ENCODE data around the gene DBH. TPM values are rescaled to one million over a fixed set of nuclear protein-coding genes. Genes with fewer than 3 reads are reported as not detected.

The DBH gene
- total RNA-seq, 2 experiments from 2014 or later: not detected

DNA sequence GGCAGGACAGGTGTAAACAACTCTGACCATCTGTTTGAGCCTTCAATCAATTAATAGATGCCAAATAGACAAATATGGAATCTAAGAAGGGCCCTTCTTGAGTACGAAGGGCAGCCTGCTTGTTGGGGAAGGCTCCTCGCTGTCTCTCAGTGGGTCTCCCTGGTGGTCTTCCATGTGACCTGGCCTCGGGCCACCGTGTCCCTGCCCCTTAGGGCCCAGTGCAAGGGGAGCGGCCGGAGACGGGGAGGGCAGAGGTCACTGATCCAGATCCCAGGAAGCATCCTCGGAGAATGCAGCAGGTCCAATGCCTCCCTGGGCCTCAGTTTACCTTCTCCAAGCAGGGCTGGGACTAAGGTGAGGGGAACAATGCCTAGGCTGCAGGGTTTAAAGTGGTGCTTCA lies 2.5 kb downstream of the DBH start:
- Histone ChIP-seq H3K4me3 (ENCODE audit: low read depth, low read length, poor library complexity, severe bottlenecking) (no peak overlapping the region), H3K79me2 (ENCODE audit: insufficient read depth, low read depth, low read length) (no peaks in the 10 kb centered on the region), H4K20me1 (ENCODE audit: insufficient read depth, low read length) (no peaks in the 10 kb centered on the region), H3K9me3 (ENCODE audit: low read length) (no peaks in the 10 kb centered on the region), H2AFZ (ENCODE audit: low read length) (no peak overlapping the region), H3K27ac (ENCODE audit: low read depth, low read length, poor library complexity, severe bottlenecking) (no peak overlapping the region), H3K36me3 (ENCODE audit: insufficient read depth, low read length) (no peaks in the 10 kb centered on the region), H3K4me2 (ENCODE audit: low read length) (no peak overlapping the region), H3K9me2 (ENCODE audit: insufficient read depth, low read length) (no peaks in the 10 kb centered on the region), H3K4me1 (ENCODE audit: insufficient read depth, low read length, poor library complexity, severe bottlenecking) (no peaks in the 10 kb centered on the region)
- intact Hi-C loops (cut with micrococcal nuclease; ENCODE audit: unreplicated experiment): no loop called here
- no peak for DNase-seq (ENCODE audit: low spot score)
- TF ChIP-seq, protein P1, sequence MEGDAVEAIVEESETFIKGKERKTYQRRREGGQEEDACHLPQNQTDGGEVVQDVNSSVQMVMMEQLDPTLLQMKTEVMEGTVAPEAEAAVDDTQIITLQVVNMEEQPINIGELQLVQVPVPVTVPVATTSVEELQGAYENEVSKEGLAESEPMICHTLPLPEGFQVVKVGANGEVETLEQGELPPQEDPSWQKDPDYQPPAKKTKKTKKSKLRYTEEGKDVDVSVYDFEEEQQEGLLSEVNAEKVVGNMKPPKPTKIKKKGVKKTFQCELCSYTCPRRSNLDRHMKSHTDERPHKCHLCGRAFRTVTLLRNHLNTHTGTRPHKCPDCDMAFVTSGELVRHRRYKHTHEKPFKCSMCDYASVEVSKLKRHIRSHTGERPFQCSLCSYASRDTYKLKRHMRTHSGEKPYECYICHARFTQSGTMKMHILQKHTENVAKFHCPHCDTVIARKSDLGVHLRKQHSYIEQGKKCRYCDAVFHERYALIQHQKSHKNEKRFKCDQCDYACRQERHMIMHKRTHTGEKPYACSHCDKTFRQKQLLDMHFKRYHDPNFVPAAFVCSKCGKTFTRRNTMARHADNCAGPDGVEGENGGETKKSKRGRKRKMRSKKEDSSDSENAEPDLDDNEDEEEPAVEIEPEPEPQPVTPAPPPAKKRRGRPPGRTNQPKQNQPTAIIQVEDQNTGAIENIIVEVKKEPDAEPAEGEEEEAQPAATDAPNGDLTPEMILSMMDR (conservative IDR thresholded peaks at IDR 0.05; ENCODE audit: low read length): no peak
- BruUV-seq (replicated peaks): no TSS peak
- CTCF ChIA-PET (ENCODE audit: unreplicated experiment): no interaction called here
- POLR2A ChIA-PET: interaction anchor here (1.2 kb wide), 1 partner anchor 19 kb away, joined by 3 read pairs; no protein-coding TSS in a partner anchor

DNA sequence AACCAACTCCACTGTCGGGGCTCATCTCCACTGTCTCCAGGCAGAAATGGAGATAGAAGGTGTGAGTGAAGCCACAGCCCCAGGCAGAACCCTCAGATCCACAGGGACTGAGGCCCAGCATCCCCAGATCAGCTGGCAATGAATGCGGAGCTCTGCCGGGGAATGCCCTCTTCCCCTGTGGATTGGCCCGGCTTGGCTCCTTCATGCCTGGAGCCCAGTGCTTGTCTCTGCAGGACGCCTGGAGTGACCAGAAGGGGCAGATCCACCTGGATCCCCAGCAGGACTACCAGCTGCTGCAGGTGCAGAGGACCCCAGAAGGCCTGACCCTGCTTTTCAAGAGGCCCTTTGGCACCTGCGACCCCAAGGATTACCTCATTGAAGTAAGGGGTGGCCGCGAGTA lies 3.5 kb downstream of the DBH start:
- DNase-seq (ENCODE audit: low spot score): no peak
- H3K4me3 ChIP-seq (ENCODE audit: low read depth, low read length, poor library complexity, severe bottlenecking): no peak overlapping the region
- no peak overlapping the region for H3K4me2 ChIP-seq (ENCODE audit: low read length)
- H3K79me2 ChIP-seq (ENCODE audit: insufficient read depth, low read depth, low read length): no peaks in the 10 kb centered on the region
- BruUV-seq (replicated peaks): no TSS peak
- intact Hi-C loops (cut with micrococcal nuclease; ENCODE audit: unreplicated experiment): no loop called here
- no peaks in the 10 kb centered on the region for H3K4me1 ChIP-seq (ENCODE audit: insufficient read depth, low read length, poor library complexity, severe bottlenecking)
- ChIA-PET CTCF (ENCODE audit: unreplicated experiment) (no interaction called here), POLR2A (no interaction called here)
- no peak overlapping the region for H3K27ac ChIP-seq (ENCODE audit: low read depth, low read length, poor library complexity, severe bottlenecking)
- TF ChIP-seq EZH2phosphoT487 (IDR thresholded peaks at IDR 0.05; ENCODE audit: borderline replicate concordance, low read depth, low read length): no peak
- TF ChIP-seq, protein P1 (conservative IDR thresholded peaks at IDR 0.05; ENCODE audit: low read length): no peak
- no peaks in the 10 kb centered on the region for H4K20me1 ChIP-seq (ENCODE audit: insufficient read depth, low read length)
- no peak overlapping the region for H2AFZ ChIP-seq (ENCODE audit: low read length)
- H3K9me2 ChIP-seq (ENCODE audit: insufficient read depth, low read length): no peaks in the 10 kb centered on the region
- no peaks in the 10 kb centered on the region for H3K36me3 ChIP-seq (ENCODE audit: insufficient read depth, low read length)
- H3K9me3 ChIP-seq (ENCODE audit: low read length): no peaks in the 10 kb centered on the region

DNA sequence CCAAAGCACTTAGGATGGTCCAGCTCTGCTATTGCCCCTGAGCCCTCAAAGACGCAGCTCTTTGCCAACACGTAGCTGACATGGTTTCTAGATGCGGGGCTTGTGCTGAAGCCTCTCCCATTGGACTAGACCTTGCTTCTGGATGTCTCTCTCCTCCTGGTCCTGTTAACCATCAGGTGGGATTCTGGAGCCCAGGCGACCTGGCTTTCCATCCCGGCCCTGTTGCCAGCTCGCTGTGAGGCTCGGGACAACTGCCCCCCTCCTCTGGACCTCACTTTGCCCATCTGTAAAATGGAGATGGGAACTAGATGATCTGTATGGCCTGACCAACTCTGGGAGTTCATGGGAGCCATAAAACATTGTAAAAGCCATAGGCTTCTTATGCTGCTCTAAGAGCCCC lies 4.0 kb downstream of the DBH start:
- no peak overlapping the region for H3K4me2 ChIP-seq (ENCODE audit: low read length)
- no peaks in the 10 kb centered on the region for H3K9me3 ChIP-seq (ENCODE audit: low read length)
- no peak for DNase-seq (ENCODE audit: low spot score)
- ChIA-PET CTCF (ENCODE audit: unreplicated experiment) (no interaction called here), POLR2A (no interaction called here)
- H2AFZ ChIP-seq (ENCODE audit: low read length): no peak overlapping the region
- H3K36me3 ChIP-seq (ENCODE audit: insufficient read depth, low read length): no peaks in the 10 kb centered on the region
- no peaks in the 10 kb centered on the region for H3K79me2 ChIP-seq (ENCODE audit: insufficient read depth, low read depth, low read length)
- intact Hi-C loops (cut with micrococcal nuclease; ENCODE audit: unreplicated experiment): no loop called here
- TF ChIP-seq, protein P1 (conservative IDR thresholded peaks at IDR 0.05; ENCODE audit: low read length): no peak
- no peak for TF ChIP-seq EZH2phosphoT487 (IDR thresholded peaks at IDR 0.05; ENCODE audit: borderline replicate concordance, low read depth, low read length)
- H3K4me1 ChIP-seq (ENCODE audit: insufficient read depth, low read length, poor library complexity, severe bottlenecking): no peaks in the 10 kb centered on the region
- BruUV-seq (replicated peaks): no TSS peak
- H4K20me1 ChIP-seq (ENCODE audit: insufficient read depth, low read length): no peaks in the 10 kb centered on the region
- no peaks in the 10 kb centered on the region for H3K9me2 ChIP-seq (ENCODE audit: insufficient read depth, low read length)
- no peak overlapping the region for H3K27ac ChIP-seq (ENCODE audit: low read depth, low read length, poor library complexity, severe bottlenecking)
- H3K4me3 ChIP-seq (ENCODE audit: low read depth, low read length, poor library complexity, severe bottlenecking): no peak overlapping the region
